CD4-positive, alpha-beta T cell treated with Interleukin-21 for 1 hour (primary cell): ENCODE results near the gene CAMK2G.

ENCODE experiments used
- DNase-seq: peaks from one replicate; pipeline ENCODE4 v3.0.0-alpha.2; 2020

The CAMK2G gene

DNA sequence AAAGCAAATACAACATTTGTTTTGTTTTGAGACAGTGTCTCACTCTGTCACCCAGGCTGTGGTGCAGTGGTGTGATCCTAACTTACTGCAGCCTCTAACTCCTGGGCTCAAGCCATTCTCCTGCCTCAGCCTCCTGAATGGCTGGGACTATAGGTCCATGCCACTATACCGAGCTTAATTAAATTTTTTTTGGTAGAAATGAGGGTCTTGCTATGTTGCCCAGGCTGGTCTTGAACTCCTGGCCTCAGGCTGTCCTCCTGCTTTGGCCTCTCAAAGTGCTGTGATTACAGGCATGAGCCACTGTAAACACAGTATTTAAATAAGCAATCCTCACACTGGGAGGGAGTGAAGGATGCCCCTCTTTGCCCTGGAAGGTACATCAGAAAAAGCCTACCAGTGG is 4.0 kb upstream of the CAMK2G start:
- no peak for DNase-seq

- DNase-seq = no peak
Measured at GRCh38 chr10:73877533-73878160, 3.3 kb upstream of the CAMK2G start.

- no peak for DNase-seq
Measured at GRCh38 chr10:73876971-73877370, 2.6 kb upstream of the CAMK2G start.

DNA sequence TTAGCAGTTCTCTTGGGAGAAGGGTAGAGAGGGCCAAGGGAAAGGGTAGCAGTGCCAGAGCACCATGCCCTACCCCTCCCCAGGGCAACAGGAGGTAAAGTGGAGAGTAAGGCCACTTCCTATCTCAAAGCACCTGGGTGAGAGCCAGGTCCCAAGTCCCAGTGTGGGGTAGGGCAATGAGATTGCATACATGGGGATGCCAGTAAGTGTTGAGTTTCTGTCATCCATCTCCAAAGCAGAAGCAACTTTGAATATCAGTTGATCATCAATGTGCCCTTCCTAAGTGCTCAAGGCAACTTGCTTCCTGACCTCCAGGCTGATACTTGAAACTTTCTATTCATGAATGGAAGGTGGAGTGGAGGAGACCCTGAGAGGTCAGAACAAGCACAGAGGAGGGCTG is 2.2 kb upstream of the CAMK2G start:
- DNase-seq = no peak

- DNase-seq = no peak
Measured at GRCh38 chr10:73876157-73876556, 1.8 kb upstream of the CAMK2G start.

GRCh38 chr10:73875139-73875475 is 752 bp upstream of the CAMK2G start:
- DNase-seq = peak; percentile 84

GRCh38 chr10:73873838-73874215 is 528 bp downstream of the CAMK2G start:
- DNase-seq = no peak

DNA sequence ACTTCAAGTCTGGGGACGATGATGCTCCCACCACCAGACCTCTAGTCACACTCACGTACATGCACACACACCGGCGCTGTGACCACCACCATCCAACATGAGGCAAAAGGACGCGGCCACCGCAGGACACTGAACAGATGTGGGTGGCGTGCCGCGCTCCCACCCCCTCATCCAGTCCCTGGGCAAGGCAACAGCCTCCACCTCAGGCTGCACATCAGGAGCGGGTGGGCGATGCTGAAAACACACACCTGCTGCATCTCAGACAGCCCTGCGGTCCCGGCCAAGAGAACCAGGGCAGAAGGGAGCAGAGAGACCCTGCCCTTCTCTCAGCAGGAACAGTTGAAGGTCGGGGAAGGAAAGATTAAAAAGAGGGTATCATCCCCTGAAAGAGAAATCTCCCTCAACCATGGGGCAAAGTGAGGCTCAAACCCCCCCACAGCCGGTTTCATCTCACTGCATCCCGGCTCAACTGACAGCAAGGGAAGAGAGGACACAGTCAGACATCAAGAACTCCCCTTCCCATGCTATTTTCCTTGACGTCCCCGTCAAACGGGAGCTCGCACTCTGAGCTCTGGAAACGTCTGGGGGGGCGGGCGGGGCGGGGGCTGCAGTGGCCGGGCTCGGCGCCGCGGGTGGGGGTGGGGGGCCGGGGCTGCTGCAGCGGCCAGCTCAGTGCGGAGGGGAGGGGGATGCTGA is 1.1 kb downstream of the CAMK2G start:
- DNase-seq = no peak

GRCh38 chr10:73872190-73872710 is 2.1 kb downstream of the CAMK2G start:
- DNase-seq = no peak

DNA sequence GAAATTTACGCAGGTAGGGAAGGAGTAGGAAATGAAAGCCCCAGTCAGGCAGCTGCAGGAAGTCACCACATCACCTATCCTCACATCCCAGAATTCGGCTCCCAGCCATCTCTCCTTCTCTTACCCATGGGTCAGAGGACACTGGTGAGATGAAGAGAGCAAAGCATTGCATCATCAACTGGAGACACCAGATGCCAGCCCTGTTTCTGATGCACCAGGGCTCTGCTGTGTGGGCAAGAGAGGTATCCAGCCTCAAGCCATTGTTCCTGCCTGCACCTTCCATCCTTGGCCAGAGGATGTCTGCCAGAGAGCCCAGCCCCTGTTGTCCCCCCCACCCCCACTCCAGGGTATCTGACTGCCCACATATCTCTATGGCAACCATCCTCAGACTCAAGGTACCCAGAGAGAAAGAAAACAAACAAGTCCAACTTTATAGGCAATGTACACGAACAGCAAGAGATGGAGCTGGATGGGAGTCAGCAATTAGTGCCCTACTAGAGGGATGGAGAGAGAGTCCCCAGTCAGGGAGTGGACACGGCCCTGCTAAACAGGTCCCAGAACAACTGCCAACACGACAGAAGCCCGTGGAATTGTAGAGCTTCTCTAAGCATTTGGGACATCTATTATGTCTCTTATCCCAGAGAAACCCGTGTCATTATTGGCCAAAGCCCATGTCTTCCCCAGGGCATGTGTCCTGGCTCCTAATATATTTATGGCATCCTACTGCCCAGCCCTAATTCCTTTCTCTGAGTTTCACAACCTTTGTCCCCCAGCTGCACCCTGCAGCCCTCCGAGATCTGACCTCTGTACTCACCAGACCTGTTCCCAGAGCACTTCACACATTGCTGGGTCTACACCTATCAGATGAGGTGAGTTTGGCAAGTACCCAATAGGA is 2.8 kb downstream of the CAMK2G start:
- no peak for DNase-seq

DNA sequence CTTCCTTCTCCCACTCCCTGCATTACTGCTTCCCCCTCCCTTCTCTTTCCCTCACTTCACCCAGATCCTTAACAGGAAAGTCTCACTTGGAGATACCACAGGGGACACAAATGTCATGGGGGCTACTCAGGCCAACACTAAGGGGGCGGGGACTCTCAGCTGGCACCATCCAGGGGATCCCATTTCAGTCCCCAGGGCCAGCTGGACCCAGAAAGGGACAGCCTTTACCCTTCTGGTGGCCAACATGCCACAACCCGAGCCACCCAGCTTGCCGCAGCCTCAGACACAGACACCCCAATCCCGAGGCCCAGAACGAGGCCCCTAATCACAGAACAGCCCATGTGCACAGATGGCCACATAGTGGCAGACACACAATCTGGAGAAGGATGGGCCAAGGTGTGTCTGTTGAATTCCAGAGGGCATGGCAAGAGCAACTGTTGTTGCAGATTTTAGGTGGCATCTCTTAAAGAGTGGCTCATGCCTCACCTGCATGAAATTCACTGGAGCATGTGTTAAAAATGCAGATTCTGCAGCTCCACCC is 5.6 kb downstream of the CAMK2G start:
- no peak for DNase-seq

- DNase-seq = no peak
Measured at GRCh38 chr10:73867871-73868631, 6.3 kb downstream of the CAMK2G start.

DNA sequence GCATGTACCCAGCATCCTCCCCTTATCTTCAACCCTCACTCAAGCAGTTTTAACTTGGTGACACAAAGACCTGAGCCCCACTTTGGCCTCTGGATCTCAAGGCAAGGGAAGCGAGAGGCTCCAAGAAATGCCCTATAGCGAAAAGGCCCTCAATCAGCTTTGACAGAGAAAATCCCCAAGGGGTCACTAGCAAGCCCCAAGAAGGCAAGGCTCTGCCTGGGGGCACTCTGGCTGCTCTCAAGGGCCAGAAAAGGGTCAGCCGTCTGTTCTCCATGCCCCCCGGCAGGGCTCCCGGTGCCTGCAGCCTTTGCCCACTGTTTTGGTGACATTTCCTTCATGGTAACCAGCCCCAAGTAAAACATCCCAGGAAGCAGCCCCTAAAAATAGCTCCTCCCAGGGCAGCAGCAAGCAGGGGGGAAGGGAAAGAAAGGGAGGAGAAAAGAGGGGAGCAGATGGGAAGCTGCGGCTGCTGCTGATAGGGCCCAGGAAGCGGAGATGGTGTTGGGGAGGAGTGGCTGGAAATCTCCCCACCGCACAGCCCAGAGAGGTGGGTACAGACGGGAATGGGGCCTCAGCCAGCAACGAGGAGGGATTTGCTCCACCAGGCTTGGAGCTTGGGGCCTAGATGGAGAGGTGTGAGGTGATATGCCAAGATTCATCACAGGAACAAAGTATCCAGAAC is 7.1 kb downstream of the CAMK2G start:
- DNase-seq = no peak

- no peak for DNase-seq
Measured at GRCh38 chr10:73866621-73867020, 7.7 kb downstream of the CAMK2G start.

GRCh38 chr10:73865459-73866442 is 8.6 kb downstream of the CAMK2G start:
- peak; percentile 70 for DNase-seq

GRCh38 chr10:73865107-73865458 is 9.3 kb downstream of the CAMK2G start:
- DNase-seq = no peak

- no peak for DNase-seq
Measured at GRCh38 chr10:73864229-73864628, 10.1 kb downstream of the CAMK2G start.

DNA sequence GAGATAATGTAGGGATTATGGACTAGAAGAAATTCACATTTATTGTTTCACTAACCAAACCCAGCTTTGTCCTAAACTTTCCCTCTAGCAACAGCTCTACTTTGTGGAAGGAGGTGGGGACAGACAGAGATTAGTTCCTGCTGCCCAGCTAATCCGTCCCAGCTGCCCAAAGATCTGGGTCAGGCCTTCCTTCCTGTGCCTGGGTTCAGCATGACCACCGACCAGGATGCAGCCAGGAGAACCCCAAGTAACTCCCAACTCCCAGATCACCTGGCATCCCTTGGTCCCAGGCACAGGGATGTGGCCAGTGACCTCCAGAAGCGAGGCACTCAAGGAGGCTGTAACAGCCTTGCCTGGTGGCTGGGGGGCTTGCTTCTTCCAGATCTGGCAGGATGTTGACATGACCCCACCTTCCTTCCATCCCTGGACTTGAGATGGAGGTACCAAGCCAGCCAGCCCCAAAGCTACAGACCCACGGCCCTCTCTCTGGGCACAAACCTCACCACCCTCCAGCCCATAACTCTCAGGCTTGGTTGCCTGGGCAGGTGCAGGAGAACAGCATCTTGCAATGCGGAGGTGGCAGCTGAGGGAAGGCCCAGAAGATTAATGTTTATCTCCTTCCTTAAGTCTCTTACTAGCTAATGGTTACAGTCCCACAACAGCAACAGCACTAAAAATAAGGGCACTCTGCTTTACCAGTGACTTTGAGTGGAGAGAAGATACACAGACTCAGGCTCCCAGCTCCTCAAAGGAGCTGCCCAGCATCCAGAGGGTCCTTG is 11.1 kb downstream of the CAMK2G start:
- no peak for DNase-seq

GRCh38 chr10:73862011-73862410 is 12.3 kb downstream of the CAMK2G start:
- DNase-seq = no peak
